ENCODE measurements around the gene CDH4.

Gene CDH4

GRCh38 chr20:61502433-61502832 is 250.4 kb downstream of the CDH4 start:
- Histone ChIP-seq H4K91ac (ENCODE audit: low read depth, low read length) (no peak overlapping the region), H3K9me3 (ENCODE audit: insufficient read depth, low read depth, low read length) (peaks cover 1% of the 10 kb centered on the region), H3K36me3 (ENCODE audit: control insufficient read depth in 1 of 2, insufficient read depth in 2 of 2, low read length in 2 of 2) (no peaks in the 10 kb centered on the region), H4K8ac (ENCODE audit: low read depth, low read length) (no peak overlapping the region), H3K27me3 (ENCODE audit: insufficient read depth, low read length) (no peaks in the 10 kb centered on the region), H3K14ac (ENCODE audit: low read length) (no peak overlapping the region), H3K4me1 (ENCODE audit: control insufficient read depth in 1 of 2, insufficient read depth in 2 of 2, low read length in 2 of 2) (peaks cover 24 to 27% of the 10 kb centered on the region in 2 experiments), H3K9ac (ENCODE audit: low read length) (no peak overlapping the region), H4K12ac (ENCODE audit: low read depth, low read length) (no peak overlapping the region), H2BK5ac (ENCODE audit: low read depth, low read length, poor library complexity) (no peak overlapping the region), H2BK120ac (ENCODE audit: insufficient read depth, low read length, poor library complexity) (no peak overlapping the region), H3K18ac (ENCODE audit: low read length) (no peak overlapping the region), H3K4me2 (ENCODE audit: low read length) (no peak overlapping the region), H3K79me2 (ENCODE audit: control insufficient read depth, insufficient read depth, low read length, poor library complexity) (no peaks in the 10 kb centered on the region), H3K4ac (ENCODE audit: low read depth, low read length) (no peak overlapping the region), H2BK12ac (ENCODE audit: low read length) (no peak overlapping the region), H3K4me3 (ENCODE audit: low read depth, low read length) (no peak overlapping the region), H2AFZ (ENCODE audit: insufficient read depth, low read length, poor library complexity) (no peak overlapping the region), H2AK5ac (ENCODE audit: low read length) (no peak overlapping the region), H3K79me1 (ENCODE audit: low read length) (peaks cover 21% of the 10 kb centered on the region), H3K23ac (ENCODE audit: low read length) (no peak overlapping the region), H3K27ac (ENCODE audit: low read depth, low read length) (no peak overlapping the region)
- no CpG with 5 or more reads among the region's 4 CpGs for WGBS (ENCODE audit: extremely low coverage, insufficient coverage, insufficient read length)
- no peak for DNase-seq

GRCh38 chr20:61503106-61503505 is 251.0 kb downstream of the CDH4 start:
- no peak overlapping the region for H3K4ac ChIP-seq (ENCODE audit: low read depth, low read length)
- no peak for DNase-seq
- no peak overlapping the region for H3K4me3 ChIP-seq (ENCODE audit: low read depth, low read length)
- H2BK5ac ChIP-seq (ENCODE audit: low read depth, low read length, poor library complexity): no peak overlapping the region
- no peak overlapping the region for H2BK12ac ChIP-seq (ENCODE audit: low read length)
- no CpG with 5 or more reads among the region's 7 CpGs for WGBS (ENCODE audit: extremely low coverage, insufficient coverage, insufficient read length)
- no peak overlapping the region for H3K18ac ChIP-seq (ENCODE audit: low read length)
- H2AK5ac ChIP-seq (ENCODE audit: low read length): no peak overlapping the region
- H4K91ac ChIP-seq (ENCODE audit: low read depth, low read length): no peak overlapping the region
- no peak overlapping the region for H3K23ac ChIP-seq (ENCODE audit: low read length)
- H3K36me3 ChIP-seq (ENCODE audit: control insufficient read depth in 1 of 2, insufficient read depth in 2 of 2, low read length in 2 of 2): no peaks in the 10 kb centered on the region
- H3K14ac ChIP-seq (ENCODE audit: low read length): no peak overlapping the region
- H2AFZ ChIP-seq (ENCODE audit: insufficient read depth, low read length, poor library complexity): no peak overlapping the region
- H2BK120ac ChIP-seq (ENCODE audit: insufficient read depth, low read length, poor library complexity): no peak overlapping the region
- H3K4me1 ChIP-seq (ENCODE audit: control insufficient read depth in 1 of 2, insufficient read depth in 2 of 2, low read length in 2 of 2): peaks cover 24 to 27% of the 10 kb centered on the region in 2 experiments
- H3K79me1 ChIP-seq (ENCODE audit: low read length): peaks cover 21% of the 10 kb centered on the region
- H3K27ac ChIP-seq (ENCODE audit: low read depth, low read length): no peak overlapping the region
- no peak overlapping the region for H3K9ac ChIP-seq (ENCODE audit: low read length)
- H3K27me3 ChIP-seq (ENCODE audit: insufficient read depth, low read length): no peaks in the 10 kb centered on the region
- H4K8ac ChIP-seq (ENCODE audit: low read depth, low read length): no peak overlapping the region
- no peak overlapping the region for H4K12ac ChIP-seq (ENCODE audit: low read depth, low read length)
- H3K9me3 ChIP-seq (ENCODE audit: insufficient read depth, low read depth, low read length): peaks cover 1% of the 10 kb centered on the region
- no peak overlapping the region for H3K4me2 ChIP-seq (ENCODE audit: low read length)
- no peaks in the 10 kb centered on the region for H3K79me2 ChIP-seq (ENCODE audit: control insufficient read depth, insufficient read depth, low read length, poor library complexity)

- Histone ChIP-seq H2AK5ac (ENCODE audit: low read length) (no peak overlapping the region), H4K12ac (ENCODE audit: low read depth, low read length) (no peak overlapping the region), H3K4me3 (ENCODE audit: low read depth, low read length) (no peak overlapping the region), H3K4me2 (ENCODE audit: low read length) (no peak overlapping the region), H3K9me3 (ENCODE audit: insufficient read depth, low read depth, low read length) (peaks cover 1% of the 10 kb centered on the region), H4K8ac (ENCODE audit: low read depth, low read length) (no peak overlapping the region), H3K36me3 (ENCODE audit: control insufficient read depth in 1 of 2, insufficient read depth in 2 of 2, low read length in 2 of 2) (no peaks in the 10 kb centered on the region), H4K91ac (ENCODE audit: low read depth, low read length) (no peak overlapping the region), H3K27me3 (ENCODE audit: insufficient read depth, low read length) (no peaks in the 10 kb centered on the region), H3K18ac (ENCODE audit: low read length) (no peak overlapping the region), H3K79me2 (ENCODE audit: control insufficient read depth, insufficient read depth, low read length, poor library complexity) (no peaks in the 10 kb centered on the region), H2BK5ac (ENCODE audit: low read depth, low read length, poor library complexity) (no peak overlapping the region), H3K4me1 (ENCODE audit: control insufficient read depth in 1 of 2, insufficient read depth in 2 of 2, low read length in 2 of 2) (peaks cover 14% of the 10 kb centered on the region in 2 experiments), H3K27ac (ENCODE audit: low read depth, low read length) (no peak overlapping the region), H3K4ac (ENCODE audit: low read depth, low read length) (no peak overlapping the region), H2BK120ac (ENCODE audit: insufficient read depth, low read length, poor library complexity) (no peak overlapping the region), H3K14ac (ENCODE audit: low read length) (no peak overlapping the region), H3K9ac (ENCODE audit: low read length) (no peak overlapping the region), H2BK12ac (ENCODE audit: low read length) (no peak overlapping the region), H3K79me1 (ENCODE audit: low read length) (peaks cover 10% of the 10 kb centered on the region), H2AFZ (ENCODE audit: insufficient read depth, low read length, poor library complexity) (no peak overlapping the region), H3K23ac (ENCODE audit: low read length) (no peak overlapping the region)
- WGBS (ENCODE audit: extremely low coverage, insufficient coverage, insufficient read length): no CpG with 5 or more reads among the region's 8 CpGs
- DNase-seq: no peak
Observed at GRCh38 chr20:61505508-61505907, 253.4 kb downstream of the CDH4 start.

GRCh38 chr20:61507778-61508177 is 255.7 kb downstream of the CDH4 start:
- H3K23ac ChIP-seq (ENCODE audit: low read length): no peak overlapping the region
- H2BK5ac ChIP-seq (ENCODE audit: low read depth, low read length, poor library complexity): no peak overlapping the region
- H4K8ac ChIP-seq (ENCODE audit: low read depth, low read length): no peak overlapping the region
- H3K9ac ChIP-seq (ENCODE audit: low read length): no peak overlapping the region
- H3K4me1 ChIP-seq (ENCODE audit: control insufficient read depth in 1 of 2, insufficient read depth in 2 of 2, low read length in 2 of 2): peaks cover 2 to 4% of the 10 kb centered on the region in 2 experiments
- H2BK12ac ChIP-seq (ENCODE audit: low read length): no peak overlapping the region
- no peak overlapping the region for H3K4me3 ChIP-seq (ENCODE audit: low read depth, low read length)
- WGBS (ENCODE audit: extremely low coverage, insufficient coverage, insufficient read length): no CpG with 5 or more reads among the region's 11 CpGs
- no peak overlapping the region for H2BK120ac ChIP-seq (ENCODE audit: insufficient read depth, low read length, poor library complexity)
- H3K79me2 ChIP-seq (ENCODE audit: control insufficient read depth, insufficient read depth, low read length, poor library complexity): no peaks in the 10 kb centered on the region
- H3K4ac ChIP-seq (ENCODE audit: low read depth, low read length): no peak overlapping the region
- H3K4me2 ChIP-seq (ENCODE audit: low read length): no peak overlapping the region
- H3K18ac ChIP-seq (ENCODE audit: low read length): no peak overlapping the region
- no peaks in the 10 kb centered on the region for H3K9me3 ChIP-seq (ENCODE audit: insufficient read depth, low read depth, low read length)
- no peak overlapping the region for H3K14ac ChIP-seq (ENCODE audit: low read length)
- H2AK5ac ChIP-seq (ENCODE audit: low read length): no peak overlapping the region
- no peak overlapping the region for H3K27ac ChIP-seq (ENCODE audit: low read depth, low read length)
- H2AFZ ChIP-seq (ENCODE audit: insufficient read depth, low read length, poor library complexity): no peak overlapping the region
- no peak overlapping the region for H4K12ac ChIP-seq (ENCODE audit: low read depth, low read length)
- H3K36me3 ChIP-seq (ENCODE audit: control insufficient read depth in 1 of 2, insufficient read depth in 2 of 2, low read length in 2 of 2): no peaks in the 10 kb centered on the region
- H3K27me3 ChIP-seq (ENCODE audit: insufficient read depth, low read length): no peaks in the 10 kb centered on the region
- DNase-seq: no peak
- H4K91ac ChIP-seq (ENCODE audit: low read depth, low read length): no peak overlapping the region
- H3K79me1 ChIP-seq (ENCODE audit: low read length): no peaks in the 10 kb centered on the region
